Keratinocyte (primary cell): Measurements from ENCODE around the gene ANAPC10. TPM values are rescaled to one million over a fixed set of nuclear protein-coding genes. Genes with fewer than 3 reads are reported as not detected.
"Not testable (repeated sequence)": the region's sequence is repeated elsewhere in the genome, so short reads cannot be mapped to it uniquely, and the experiment has no call there.

ENCODE experiments used
- DNase-seq: peaks from one replicate; pipeline ENCODE4 v3.0.0-alpha.2; 2011; ENCODE audit warnings: low read depth, missing footprints, low spot score
- FAIRE-seq: peaks from 2 replicates; lab custom pipeline; 2011; peaks lifted over from hg19 to GRCh38; lab: Jason Lieb, UNC
- H2AFZ ChIP-seq: 2 replicates; pipeline ENCODE4 v1.6.0; 2012; ENCODE audit warnings: low read length, control low read depth, inconsistent platforms; ENCODE audit not compliant: control insufficient read depth
- H3K27ac ChIP-seq: 2 replicates; pipeline ENCODE4 v1.5.1; 2011; ENCODE audit warnings: low read length; ENCODE audit not compliant: control insufficient read depth, insufficient read depth
- H3K27me3 ChIP-seq: 3 replicates; pipeline ENCODE4 v1.6.0; 2011; ENCODE audit warnings: low read length; ENCODE audit not compliant: control insufficient read depth, insufficient read depth; ENCODE audit errors: extremely low read depth
- H3K36me3 ChIP-seq, 2 experiments: 2 replicates in 1 of 2; 3 replicates in 1 of 2; pipeline ENCODE4 v1.5.1; 2011; ENCODE audit warnings: low read length in 2 of 2, mild to moderate bottlenecking in 1 of 2; ENCODE audit not compliant: control insufficient read depth in 2 of 2, insufficient read depth in 2 of 2; ENCODE audit errors: extremely low read depth in 1 of 2
- H3K4me1 ChIP-seq: 3 replicates; pipeline ENCODE4 v1.5.1; 2011; ENCODE audit warnings: low read length; ENCODE audit not compliant: control insufficient read depth, insufficient read depth; ENCODE audit errors: extremely low read depth
- H3K4me2 ChIP-seq: 3 replicates; pipeline ENCODE4 v1.6.0; 2011; ENCODE audit warnings: low read depth, low read length; ENCODE audit not compliant: control insufficient read depth, insufficient read depth; ENCODE audit errors: extremely low read depth
- H3K4me3 ChIP-seq, 3 experiments: fragments of 200-600 bp in 1 of 3; sonication (generic) in 1 of 3; 2 replicates in 2 of 3; 3 replicates in 1 of 3; pipeline ENCODE4 v1.5.1; 2011 to 2016; ENCODE audit warnings: low read length in 3 of 3, mild to moderate bottlenecking in 3 of 3, control low read depth in 2 of 3, inconsistent platforms in 1 of 3, low read depth in 1 of 3, mixed read lengths in 1 of 3, mixed run types in 1 of 3, moderate library complexity in 1 of 3; ENCODE audit not compliant: control insufficient read depth in 2 of 3, insufficient read depth in 2 of 3; ENCODE audit errors: extremely low read depth in 1 of 3
- H3K79me2 ChIP-seq: 2 replicates; pipeline ENCODE4 v1.6.0; 2012; ENCODE audit warnings: low read length; ENCODE audit not compliant: control insufficient read depth, insufficient read depth
- H3K9ac ChIP-seq: 3 replicates; pipeline ENCODE4 v1.6.0; 2011; ENCODE audit warnings: low read length; ENCODE audit not compliant: control insufficient read depth, insufficient read depth; ENCODE audit errors: extremely low read depth
- H3K9me1 ChIP-seq: 3 replicates; pipeline ENCODE4 v1.6.0; 2011; ENCODE audit warnings: low read length; ENCODE audit not compliant: control insufficient read depth, insufficient read depth; ENCODE audit errors: extremely low read depth
- H3K9me3 ChIP-seq: 2 replicates; pipeline ENCODE4 v1.5.1; 2012; ENCODE audit warnings: low read depth, low read length; ENCODE audit not compliant: control insufficient read depth
- H4K20me1 ChIP-seq: 3 replicates; pipeline ENCODE4 v1.6.0; 2011; ENCODE audit warnings: low read length; ENCODE audit not compliant: control insufficient read depth, insufficient read depth; ENCODE audit errors: extremely low read depth
- EZH2 ChIP-seq: IDR thresholded peaks from one replicate; pipeline ENCODE4 v1.6.1; 2012; ENCODE audit warnings: inconsistent platforms, mild to moderate bottlenecking, low read length, moderate library complexity
- dilution Hi-C: fragments of 300-500 bp; cut with MboI; formaldehyde crosslinking; loops from one replicate; pipeline ENCODE4 v1.7.0; 2020; ENCODE audit warnings: low sequenced_read_pairs; ENCODE audit not compliant: extremely low pct_ligation_motif_present
- polyA minus RNA-seq, 3 experiments: library from RNA; depleted of rRNA, polyadenylated mRNA; stranded (reverse); fragments of >200 nt; gene quantifications; 1 replicate in 1 of 3; 2 replicates in 1 of 3; 3 replicates in 1 of 3; pipeline ENCODE4 v1.2.3, GENCODE V29; 2011
- polyA plus RNA-seq, 5 experiments: library from polyadenylated mRNA; depleted of rRNA in 3 of 5; stranded (reverse) in 3 of 5; stranded (forward) in 1 of 5; unstranded in 1 of 5; fragments of >200 nt; gene quantifications; 1 replicate in 1 of 5; 2 replicates in 3 of 5; 3 replicates in 1 of 5; pipeline versions ENCODE4 v1.2.1 to v1.2.3, GENCODE V29; 2011 to 2012; ENCODE audit warnings: missing spikeins in 2 of 5, low read depth in 1 of 5, low replicate concordance in 1 of 5
- TF ChIP-seq, protein P1 (sequence below), 3 experiments: IDR thresholded peaks in 1 of 3; conservative IDR thresholded peaks in 1 of 3; optimal IDR thresholded peaks in 1 of 3; 2 replicates in 2 of 3; 3 replicates in 1 of 3; pipeline versions ENCODE3 to v1.5.1; 2011; ENCODE audit warnings: low read length in 3 of 3, mild to moderate bottlenecking in 3 of 3, moderate library complexity in 2 of 3, control low read depth in 1 of 3, inconsistent platforms in 1 of 3; ENCODE audit not compliant: insufficient read depth in 2 of 3; ENCODE audit errors: extremely low read depth in 1 of 3

The ANAPC10 gene, protein sequence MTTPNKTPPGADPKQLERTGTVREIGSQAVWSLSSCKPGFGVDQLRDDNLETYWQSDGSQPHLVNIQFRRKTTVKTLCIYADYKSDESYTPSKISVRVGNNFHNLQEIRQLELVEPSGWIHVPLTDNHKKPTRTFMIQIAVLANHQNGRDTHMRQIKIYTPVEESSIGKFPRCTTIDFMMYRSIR
- polyA plus RNA-seq: 22.1 to 34.3 TPM (median 29.5 TPM) in 3 replicates
- polyA plus RNA-seq (2011; ENCODE audit: low read depth): 26.3 TPM
- 21.6 and 40.7 TPM in 2 replicates for polyA plus RNA-seq (2011; cell fraction: cytosol; rRNA removed)
- polyA plus RNA-seq (2011; cell fraction: nucleus; rRNA removed): 22.1 and 25.8 TPM in 2 replicates
- polyA plus RNA-seq (2012; ENCODE audit: low replicate concordance): 13.3 and 16.5 TPM in 2 replicates
- 6.4 to 24.9 TPM (median 15.6 TPM) in 3 replicates for polyA minus RNA-seq
- 8.2 TPM for polyA minus RNA-seq (2011; cell fraction: cytosol; rRNA and poly(A)+ RNA removed)
- 11.0 and 19.1 TPM in 2 replicates for polyA minus RNA-seq (2011; cell fraction: nucleus; rRNA and poly(A)+ RNA removed)

GRCh38 chr4:145097821-145098674 is at the start of gene ANAPC10, which contains the start of gene ABCE1:
ANAPC10 (minus strand) TSS chr4:145098196; CDS start chr4:145096099, 2,097 bp downstream.
ABCE1 (plus strand) TSS chr4:145098311; CDS start chr4:145104413, 6,102 bp downstream.
- peaks cover 22% of the 10 kb centered on the region for H3K4me1 ChIP-seq
- H3K79me2 ChIP-seq: peaks cover 86% of the 10 kb centered on the region
- H3K4me3 ChIP-seq: peak within 1 kb of the TSS; percentile 68 to 94 (median 86)
- peak within 1 kb of the TSS; percentile 89 for H3K27ac ChIP-seq
- no peaks in the 10 kb centered on the region for H3K27me3 ChIP-seq
- H3K9me1 ChIP-seq: peaks cover 8% of the 10 kb centered on the region
- H2AFZ ChIP-seq: peak within 1 kb of the TSS; percentile 99
- H3K36me3 ChIP-seq: peaks cover 3 to 14% of the 10 kb centered on the region in 2 experiments
- H4K20me1 ChIP-seq: peaks cover 10% of the 10 kb centered on the region
- no peak for TF ChIP-seq EZH2
- TF ChIP-seq, protein P1, sequence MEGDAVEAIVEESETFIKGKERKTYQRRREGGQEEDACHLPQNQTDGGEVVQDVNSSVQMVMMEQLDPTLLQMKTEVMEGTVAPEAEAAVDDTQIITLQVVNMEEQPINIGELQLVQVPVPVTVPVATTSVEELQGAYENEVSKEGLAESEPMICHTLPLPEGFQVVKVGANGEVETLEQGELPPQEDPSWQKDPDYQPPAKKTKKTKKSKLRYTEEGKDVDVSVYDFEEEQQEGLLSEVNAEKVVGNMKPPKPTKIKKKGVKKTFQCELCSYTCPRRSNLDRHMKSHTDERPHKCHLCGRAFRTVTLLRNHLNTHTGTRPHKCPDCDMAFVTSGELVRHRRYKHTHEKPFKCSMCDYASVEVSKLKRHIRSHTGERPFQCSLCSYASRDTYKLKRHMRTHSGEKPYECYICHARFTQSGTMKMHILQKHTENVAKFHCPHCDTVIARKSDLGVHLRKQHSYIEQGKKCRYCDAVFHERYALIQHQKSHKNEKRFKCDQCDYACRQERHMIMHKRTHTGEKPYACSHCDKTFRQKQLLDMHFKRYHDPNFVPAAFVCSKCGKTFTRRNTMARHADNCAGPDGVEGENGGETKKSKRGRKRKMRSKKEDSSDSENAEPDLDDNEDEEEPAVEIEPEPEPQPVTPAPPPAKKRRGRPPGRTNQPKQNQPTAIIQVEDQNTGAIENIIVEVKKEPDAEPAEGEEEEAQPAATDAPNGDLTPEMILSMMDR (optimal IDR thresholded peaks at IDR 0.05 in 1 of 3, IDR thresholded peaks at IDR 0.05 in 1 of 3, conservative IDR thresholded peaks at IDR 0.05 in 1 of 3; ENCODE audit: extremely low read depth in 1 of 3, insufficient read depth in 2 of 3, low read length in 3 of 3): peak in 1 of 3 experiments; percentile 11
- peak; percentile 75 for DNase-seq
- H3K4me2 ChIP-seq: peak within 1 kb of the TSS; percentile 89
- peak within 1 kb of the TSS; percentile 94 for H3K9ac ChIP-seq
- peaks cover 4% of the 10 kb centered on the region for H3K9me3 ChIP-seq
- dilution Hi-C loops: no loop called here
- peak; percentile 92 for FAIRE-seq

DNA sequence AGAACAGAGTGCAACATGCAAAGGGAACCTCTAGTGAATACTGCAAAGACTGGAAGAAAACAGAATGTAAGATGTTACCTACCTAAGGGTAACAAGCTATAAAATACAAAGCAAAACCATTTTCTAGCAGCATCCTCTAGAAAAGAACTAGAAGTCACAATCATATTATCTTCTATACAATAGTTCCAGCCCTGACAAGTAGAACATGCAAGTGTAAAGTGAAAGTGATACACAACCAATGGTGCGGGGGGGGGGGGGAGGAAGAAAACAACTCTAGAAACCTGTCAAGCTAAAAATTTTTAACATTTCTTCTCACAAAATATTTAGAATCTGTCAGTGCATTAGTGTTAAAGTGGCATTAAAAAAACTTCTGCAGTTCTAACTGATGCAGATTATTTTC is 38.2 kb upstream of the ANAPC10 start:
- H3K9me1 ChIP-seq, H3K79me2 ChIP-seq, H4K20me1 ChIP-seq, H3K4me2 ChIP-seq, H3K9me3 ChIP-seq, dilution Hi-C loops, H3K27ac ChIP-seq, H3K27me3 ChIP-seq, H3K9ac ChIP-seq, H3K4me3 ChIP-seq, H3K4me1 ChIP-seq, H2AFZ ChIP-seq, DNase-seq, FAIRE-seq: not testable (repeated sequence)
- H3K36me3 ChIP-seq: peaks cover 11 to 14% of the 10 kb centered on the region in 2 experiments
